ENCODE measurements around the gene AFM.

DNA sequence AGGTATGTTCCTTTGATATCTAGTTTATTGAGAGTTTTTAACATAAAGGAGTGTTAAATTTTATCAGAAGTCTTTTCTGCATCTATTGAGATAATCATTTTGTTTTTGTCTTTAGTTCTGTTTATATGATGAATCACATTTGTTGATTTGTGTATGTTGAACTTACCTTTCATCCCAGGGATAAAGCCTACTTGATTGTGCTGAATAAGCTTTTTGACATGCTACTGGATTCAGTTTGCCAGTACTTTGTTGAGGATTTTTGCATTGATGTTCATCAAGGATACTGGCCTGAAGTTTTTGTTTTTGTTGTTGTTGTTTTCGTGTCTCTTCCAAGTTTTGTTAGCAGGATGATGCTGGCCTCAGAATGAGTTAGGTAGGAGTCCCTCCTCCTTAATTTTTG, 10.8 kb upstream of the AFM start:
- TF ChIP-seq, protein P1, sequence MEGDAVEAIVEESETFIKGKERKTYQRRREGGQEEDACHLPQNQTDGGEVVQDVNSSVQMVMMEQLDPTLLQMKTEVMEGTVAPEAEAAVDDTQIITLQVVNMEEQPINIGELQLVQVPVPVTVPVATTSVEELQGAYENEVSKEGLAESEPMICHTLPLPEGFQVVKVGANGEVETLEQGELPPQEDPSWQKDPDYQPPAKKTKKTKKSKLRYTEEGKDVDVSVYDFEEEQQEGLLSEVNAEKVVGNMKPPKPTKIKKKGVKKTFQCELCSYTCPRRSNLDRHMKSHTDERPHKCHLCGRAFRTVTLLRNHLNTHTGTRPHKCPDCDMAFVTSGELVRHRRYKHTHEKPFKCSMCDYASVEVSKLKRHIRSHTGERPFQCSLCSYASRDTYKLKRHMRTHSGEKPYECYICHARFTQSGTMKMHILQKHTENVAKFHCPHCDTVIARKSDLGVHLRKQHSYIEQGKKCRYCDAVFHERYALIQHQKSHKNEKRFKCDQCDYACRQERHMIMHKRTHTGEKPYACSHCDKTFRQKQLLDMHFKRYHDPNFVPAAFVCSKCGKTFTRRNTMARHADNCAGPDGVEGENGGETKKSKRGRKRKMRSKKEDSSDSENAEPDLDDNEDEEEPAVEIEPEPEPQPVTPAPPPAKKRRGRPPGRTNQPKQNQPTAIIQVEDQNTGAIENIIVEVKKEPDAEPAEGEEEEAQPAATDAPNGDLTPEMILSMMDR (IDR thresholded peaks at IDR 0.05), result no peak
- no peak for TF ChIP-seq POLR2A (IDR thresholded peaks at IDR 0.05)
